RWPE1 (cell line): Measurements from ENCODE around the gene GCNT2.

Experiments used
- CTCF ChIA-PET: fragments of 350-600 bp; sonication (Branson Sonifier 250); formaldehyde crosslinking; extraction: SDS; loops from one replicate; lab custom pipeline; 2021; lab: Yijun Ruan, JAX
- POLR2A ChIA-PET: fragments of 400-600 bp; formaldehyde crosslinking; extraction: SDS; loops from one replicate; lab custom pipeline; 2020; ENCODE audit warnings: antibody characterized with exemption; ENCODE audit not compliant: low non-redundant PET; lab: Yijun Ruan, JAX
- DNase-seq: peaks from one replicate; pipeline ENCODE4 v3.0.0; 2012; ENCODE audit warnings: low spot score
- H3K27ac ChIP-seq: fragments of 450-650 bp; 2 replicates; pipeline ENCODE4 v1.5.1; 2017
- CTCF ChIP-seq: fragments of 450-650 bp; conservative IDR thresholded peaks from 2 replicates; pipeline ENCODE4 v1.5.1; 2017; ENCODE audit warnings: low read depth, mild to moderate bottlenecking

GCNT2 gene

GRCh38 chr6:10585209-10585845 lies 64.2 kb downstream of the GCNT2 start:
- ChIA-PET CTCF (no interaction called here), POLR2A (no interaction called here)
- H3K27ac ChIP-seq = no peak overlapping the region
- DNase-seq = no peak
- TF ChIP-seq CTCF = no peak

- DNase-seq = no peak
- ChIA-PET POLR2A (no interaction called here), CTCF (no interaction called here)
- H3K27ac ChIP-seq = no peak overlapping the region
- TF ChIP-seq CTCF = no peak
Observed at GRCh38 chr6:10586302-10586701, 65.2 kb downstream of the GCNT2 start.

- CTCF ChIA-PET = interaction anchor here (0.5 to 0.7 kb wide), 2 partner anchors 17 to 50 kb away, joined by 3 read pairs; no protein-coding TSS in a partner anchor
- no peak for TF ChIP-seq CTCF
- POLR2A ChIA-PET = no interaction called here
- no peak overlapping the region for H3K27ac ChIP-seq
- DNase-seq = no peak
Observed at GRCh38 chr6:10587656-10588406, 66.7 kb downstream of the GCNT2 start.

- no peak overlapping the region for H3K27ac ChIP-seq
- no peak for DNase-seq
- CTCF ChIA-PET = interaction anchor here (0.5 kb wide), 1 partner anchor 51 kb away, joined by 3 read pairs; no protein-coding TSS in a partner anchor
- POLR2A ChIA-PET = no interaction called here
- TF ChIP-seq CTCF = no peak
Observed at GRCh38 chr6:10588562-10589428, 67.6 kb downstream of the GCNT2 start.

DNA sequence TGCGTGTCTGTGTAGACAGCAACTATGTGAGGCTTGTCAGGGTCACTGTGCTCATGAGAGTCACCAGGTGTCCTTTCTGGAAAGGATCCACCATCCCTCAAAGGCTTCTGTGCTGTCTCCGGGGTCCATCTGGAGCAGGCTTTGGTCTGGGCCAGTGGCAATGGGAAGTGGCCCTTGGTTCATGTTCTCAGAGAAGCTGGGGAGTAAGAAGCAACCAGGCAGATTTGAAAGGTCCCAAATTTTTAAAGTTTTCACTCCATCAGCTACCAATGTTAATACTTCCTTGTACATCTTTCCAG lies 68.2 kb downstream of the GCNT2 start:
- H3K27ac ChIP-seq = no peak overlapping the region
- DNase-seq = no peak
- ChIA-PET CTCF (no interaction called here), POLR2A (no interaction called here)
- no peak for TF ChIP-seq CTCF

DNA sequence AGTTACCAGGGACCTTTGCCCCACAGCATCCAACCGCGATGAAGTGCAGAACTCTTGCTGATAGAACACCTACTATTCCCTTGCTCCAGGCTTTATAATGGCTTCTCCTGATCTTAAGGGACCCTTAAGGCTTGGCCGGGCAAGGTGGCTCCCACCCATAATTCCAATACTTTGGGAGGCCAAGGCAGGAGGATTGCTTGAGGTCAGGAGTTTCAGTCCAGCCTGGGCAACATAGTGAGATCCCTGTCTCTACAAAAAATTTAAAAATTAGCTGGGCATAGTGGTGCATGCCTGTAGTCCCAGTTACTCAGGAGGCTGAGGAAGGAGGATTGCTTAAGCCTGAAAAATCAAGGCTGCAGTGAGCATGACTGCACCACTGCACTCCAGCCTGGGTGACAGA lies 68.8 kb downstream of the GCNT2 start:
- CTCF ChIA-PET = interaction anchor here (0.7 kb wide), 1 partner anchor 84 kb away, joined by 3 read pairs; no protein-coding TSS in a partner anchor
- H3K27ac ChIP-seq = no peak overlapping the region
- no peak for DNase-seq
- no peak for TF ChIP-seq CTCF
- POLR2A ChIA-PET = no interaction called here
